ENCODE data around the gene ADAMTS9.

DNA sequence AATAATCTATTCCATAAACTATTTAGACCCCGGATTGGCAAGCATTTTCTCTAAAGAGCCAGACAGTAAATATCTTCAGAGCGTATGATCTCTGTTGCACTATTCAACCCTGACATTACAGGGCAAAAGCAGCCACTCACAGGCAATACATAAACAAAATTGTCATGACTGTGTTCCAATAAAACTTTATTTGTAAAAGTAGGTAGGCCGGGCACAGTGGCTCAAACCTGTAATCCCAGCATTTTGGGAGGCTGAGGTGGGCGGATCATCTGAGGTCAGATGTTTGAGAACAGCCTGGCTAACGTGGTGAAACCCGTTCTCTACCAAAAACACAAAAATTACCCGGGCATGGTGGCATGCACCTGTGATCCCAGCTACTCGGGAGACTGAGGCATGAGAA lies 66.5 kb downstream of the ADAMTS9 start:
- no peak for TF ChIP-seq CTCF (IDR thresholded peaks at IDR 0.05)
- no peak for TF ChIP-seq EZH2 (IDR thresholded peaks at IDR 0.05; ENCODE audit: borderline replicate concordance, insufficient read depth, low read depth, low read length, poor library complexity, severe bottlenecking)

Measured in B cell (primary cell).